ENCODE measurements around the gene TTLL12.
"Not testable (repeated sequence)": the region's sequence is repeated elsewhere in the genome, so short reads cannot be mapped to it uniquely, and the experiment has no call there.

Gene TTLL12

DNA sequence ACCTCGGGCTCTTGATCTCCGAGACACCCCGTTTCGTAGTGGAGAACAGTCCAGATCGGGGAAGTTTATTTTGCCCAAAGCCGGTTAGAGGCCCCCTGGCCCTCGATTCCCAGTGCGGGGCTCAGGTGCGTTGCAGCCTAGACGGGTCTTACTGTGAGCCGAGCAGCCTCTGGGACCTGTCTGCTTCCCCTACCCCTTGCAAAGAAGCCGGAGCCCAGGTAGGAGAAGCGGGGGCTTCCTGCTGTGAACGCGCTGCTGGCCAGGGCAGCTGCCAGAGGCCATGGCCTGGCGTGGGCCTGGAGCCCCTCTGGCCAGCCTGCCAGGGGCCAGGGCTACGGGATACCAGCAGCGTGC lies 35.0 kb downstream of the TTLL12 start:
- DNase-seq: no peak

DNA sequence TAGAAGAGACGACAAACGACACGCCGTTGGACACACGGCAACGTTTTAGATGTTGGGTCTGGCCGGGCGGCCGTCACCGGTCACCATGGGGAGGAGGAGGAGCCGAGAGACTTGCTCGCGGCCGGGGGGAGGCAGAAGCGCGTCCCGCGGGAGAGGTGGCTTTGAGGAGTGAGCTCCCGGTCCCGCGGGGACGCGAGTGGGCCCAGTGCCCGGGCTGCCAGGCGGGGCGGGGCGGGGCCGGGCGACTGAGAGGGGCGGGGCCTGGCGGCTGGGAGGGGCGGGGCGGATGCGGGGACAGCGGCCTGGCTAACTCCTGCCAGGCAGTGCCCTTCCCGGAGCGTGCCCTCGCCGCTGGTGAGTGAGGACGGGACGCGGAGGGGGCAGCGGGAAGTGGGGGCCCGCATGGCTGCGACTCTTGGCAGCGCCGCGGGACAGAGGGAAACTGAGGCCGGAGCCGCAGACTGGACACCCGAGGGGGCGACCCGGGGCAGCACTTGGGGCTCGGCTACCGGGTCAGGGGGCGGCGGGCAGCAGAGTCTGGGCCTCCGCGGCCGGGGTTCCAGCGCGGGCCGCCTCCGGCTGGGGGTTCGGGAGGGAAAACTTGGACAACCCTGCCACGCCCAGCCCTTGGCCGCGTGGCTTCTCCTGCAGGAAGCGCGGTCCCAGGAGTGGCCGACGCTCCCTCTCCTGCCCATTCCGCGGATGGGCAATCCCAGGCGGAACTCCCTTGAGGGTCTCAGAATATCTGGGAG lies 35.5 kb downstream of the TTLL12 start, which contains the start of gene TSPO:
Gene TSPO, plus strand, starts transcription at position 309 of the 752 bp plus-strand sequence. CDS start 7,680 bp downstream, outside the sequence.
- peak; percentile 73 for DNase-seq

DNA sequence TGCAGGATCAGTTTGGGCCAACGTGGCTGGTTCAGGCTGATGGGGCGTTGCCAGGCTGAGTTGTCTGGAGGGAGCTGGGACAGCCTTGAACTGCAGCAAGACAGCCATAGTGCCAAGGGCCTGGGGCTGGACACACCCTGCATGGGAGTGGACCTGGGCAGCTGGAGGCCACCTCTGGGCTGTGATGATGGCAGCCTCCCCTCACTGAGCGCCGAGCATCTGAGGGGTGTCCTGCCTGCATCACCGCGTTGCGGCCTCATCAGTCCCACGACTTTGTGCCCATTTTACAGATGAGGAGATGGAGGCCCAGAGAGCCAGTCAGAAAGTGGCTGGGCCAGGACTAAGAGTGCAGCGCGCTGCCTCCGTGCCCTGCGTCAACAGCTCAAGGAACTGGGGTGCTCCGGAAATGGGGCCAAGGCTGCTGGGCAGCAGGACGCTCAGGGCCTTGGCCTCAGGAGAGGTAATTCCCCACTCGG lies 36.2 kb downstream of the TTLL12 start:
- no peak for DNase-seq

DNA sequence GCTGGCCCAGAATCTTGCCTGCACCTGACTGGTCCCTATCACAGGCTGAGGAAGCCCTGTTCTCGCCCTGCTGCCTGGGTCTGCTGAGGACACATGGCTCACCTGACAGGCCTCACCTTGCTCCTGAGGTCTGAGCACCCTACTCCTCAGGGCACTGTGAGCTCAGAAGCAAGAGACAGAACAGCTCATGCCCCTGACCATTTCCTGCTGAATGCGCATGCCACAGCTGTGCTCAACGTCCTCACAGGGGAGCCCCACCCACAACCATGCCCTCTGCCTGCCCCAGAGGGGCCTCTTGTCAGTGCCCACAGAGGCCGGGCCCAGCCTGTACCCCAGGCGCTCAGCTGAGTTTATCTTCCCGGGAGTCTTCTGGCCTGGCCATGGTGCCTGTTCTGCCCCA lies 38.4 kb downstream of the TTLL12 start:
- DNase-seq: peak; percentile 34

DNA sequence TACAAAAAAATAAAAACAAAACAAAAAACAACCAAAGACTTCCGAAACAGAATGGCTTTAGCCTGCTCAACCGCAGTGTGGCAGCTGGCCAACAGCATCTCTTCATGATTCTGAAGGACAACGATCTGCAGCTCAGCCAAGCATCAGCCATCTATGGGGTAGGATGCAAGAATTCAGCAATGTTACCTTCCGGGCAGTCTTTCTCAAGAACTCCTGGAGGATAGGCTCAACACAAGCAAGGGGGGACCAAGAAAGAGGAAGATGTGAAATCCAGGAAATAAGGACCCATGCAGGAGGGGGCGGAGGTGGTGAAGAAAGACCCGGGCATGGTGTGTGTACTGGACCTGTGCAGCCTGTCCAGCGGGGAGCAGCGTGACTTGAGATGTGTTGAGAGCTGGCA lies 39.1 kb downstream of the TTLL12 start:
- DNase-seq: peak; percentile 59

DNA sequence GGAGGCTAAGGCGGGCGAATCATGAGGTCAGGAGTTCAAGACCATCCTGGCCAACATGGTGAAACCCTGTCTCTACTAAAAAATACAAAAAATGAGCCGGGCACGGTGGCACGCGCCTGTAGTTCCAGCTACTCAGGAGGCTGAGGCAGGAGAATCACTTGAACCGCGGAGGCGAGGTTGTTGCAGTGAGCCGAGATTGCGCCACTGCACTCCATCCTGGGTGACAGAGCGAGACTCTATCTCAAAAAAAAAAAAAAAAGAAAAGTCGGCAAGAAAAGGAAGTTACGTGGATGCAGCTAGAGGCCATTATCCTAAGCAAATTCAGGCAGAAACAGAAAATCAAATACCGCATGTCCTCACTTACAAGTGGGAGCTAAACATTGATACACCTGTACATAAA lies 40.6 kb downstream of the TTLL12 start:
- DNase-seq: peak; percentile 66

- not testable (repeated sequence) for DNase-seq
Observed at GRCh38 chr22:43145371-43145770, 41.6 kb downstream of the TTLL12 start.

DNA sequence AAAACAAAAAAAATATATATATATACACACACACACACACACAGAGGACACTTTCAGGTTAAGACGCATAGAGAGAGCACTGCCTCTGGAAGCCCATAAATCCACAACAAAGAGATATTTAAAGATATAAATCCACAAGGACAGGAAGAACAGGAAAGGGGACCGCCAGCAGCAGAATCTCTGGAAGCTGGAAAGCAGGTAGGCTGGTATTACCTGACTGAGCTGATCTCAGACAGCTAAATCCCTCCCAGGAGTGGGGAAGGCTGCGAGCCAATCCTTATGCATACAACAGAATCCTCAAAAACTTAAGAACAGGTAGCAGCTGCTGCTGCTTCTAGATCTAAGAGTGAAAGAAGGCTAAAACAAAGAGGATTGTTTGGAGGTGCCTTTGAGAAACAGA lies 42.0 kb downstream of the TTLL12 start:
- DNase-seq: no peak

- DNase-seq: peak; percentile 86
Observed at GRCh38 chr22:43142880-43143562, 43.9 kb downstream of the TTLL12 start, which contains the start of gene MCAT. Gene MCAT, minus strand, starts transcription at chr22:43143398. Its CDS starts 50 bp downstream, at chr22:43143348.

DNA sequence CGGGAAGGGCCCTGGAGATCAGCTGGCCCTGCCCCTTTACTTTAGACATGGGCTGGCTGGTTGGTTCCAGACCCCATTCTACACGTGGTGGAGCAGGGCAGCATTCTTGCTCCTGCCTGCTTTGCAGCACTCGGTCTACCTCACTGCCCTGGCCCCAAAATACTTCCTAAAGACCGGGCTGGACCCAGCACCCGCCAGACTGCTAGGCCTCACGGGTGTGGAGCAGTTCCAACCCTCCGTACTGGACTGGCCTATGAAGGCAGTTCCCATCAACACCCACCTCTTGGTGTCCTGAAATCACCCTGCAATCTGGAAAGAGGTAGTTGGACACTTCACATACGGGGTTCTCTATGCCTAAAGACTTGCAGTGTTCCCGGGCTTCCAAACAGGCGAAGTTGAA lies 50.1 kb downstream of the TTLL12 start:
- DNase-seq: no peak

- DNase-seq: peak; percentile 53
Observed at GRCh38 chr22:43136255-43136654, 50.7 kb downstream of the TTLL12 start.

GRCh38 chr22:43135565-43135964 lies 51.4 kb downstream of the TTLL12 start:
- DNase-seq: no peak

- DNase-seq: no peak
Observed at GRCh38 chr22:43134553-43134952, 52.4 kb downstream of the TTLL12 start.

DNA sequence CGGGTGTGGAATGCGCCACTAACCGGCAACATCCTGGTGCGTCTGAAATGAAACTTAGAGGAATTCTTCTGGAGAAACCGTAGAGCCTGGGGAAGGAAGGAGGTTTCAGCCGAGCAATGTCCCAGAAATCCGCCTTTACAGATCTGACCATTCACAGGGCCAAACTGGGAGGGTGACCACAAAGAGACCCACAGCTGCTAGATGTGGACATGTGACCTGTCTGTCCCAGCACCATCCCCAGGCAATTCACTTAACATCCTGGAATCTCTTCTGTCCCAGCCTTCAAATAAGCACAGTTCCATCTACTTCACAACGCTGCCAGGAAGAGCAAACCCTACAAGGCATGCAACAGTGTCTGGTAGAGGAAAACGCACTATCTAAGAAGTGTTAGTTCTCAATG lies 53.5 kb downstream of the TTLL12 start:
- no peak for DNase-seq

GRCh38 chr22:43131773-43132501 lies 55.0 kb downstream of the TTLL12 start:
- no peak for DNase-seq

- peak; percentile 55 for DNase-seq
Observed at GRCh38 chr22:43129426-43130425, 57.2 kb downstream of the TTLL12 start.

- no peak for DNase-seq
Observed at GRCh38 chr22:43128928-43129424, 58.0 kb downstream of the TTLL12 start.

DNA sequence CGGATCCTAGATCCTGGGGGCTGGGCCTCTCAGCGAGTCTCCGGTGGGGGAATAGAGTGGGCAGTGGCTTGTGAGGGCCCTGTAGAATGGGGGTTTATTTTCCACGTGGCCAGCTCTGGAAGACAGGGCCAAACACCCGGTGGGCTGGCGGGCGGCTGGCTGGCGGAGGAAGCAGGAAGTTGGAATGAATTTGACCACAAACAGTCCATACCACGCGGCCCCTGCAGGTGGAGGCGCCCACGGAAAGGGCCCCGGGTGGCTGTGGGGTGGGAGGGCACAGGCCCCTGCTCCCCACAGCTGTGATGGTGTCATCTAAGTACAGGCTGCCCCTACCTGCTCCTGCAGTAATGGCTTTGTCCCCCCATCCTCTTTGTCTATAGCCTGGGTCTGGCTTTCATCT lies 58.8 kb downstream of the TTLL12 start:
- no peak for DNase-seq

DNA sequence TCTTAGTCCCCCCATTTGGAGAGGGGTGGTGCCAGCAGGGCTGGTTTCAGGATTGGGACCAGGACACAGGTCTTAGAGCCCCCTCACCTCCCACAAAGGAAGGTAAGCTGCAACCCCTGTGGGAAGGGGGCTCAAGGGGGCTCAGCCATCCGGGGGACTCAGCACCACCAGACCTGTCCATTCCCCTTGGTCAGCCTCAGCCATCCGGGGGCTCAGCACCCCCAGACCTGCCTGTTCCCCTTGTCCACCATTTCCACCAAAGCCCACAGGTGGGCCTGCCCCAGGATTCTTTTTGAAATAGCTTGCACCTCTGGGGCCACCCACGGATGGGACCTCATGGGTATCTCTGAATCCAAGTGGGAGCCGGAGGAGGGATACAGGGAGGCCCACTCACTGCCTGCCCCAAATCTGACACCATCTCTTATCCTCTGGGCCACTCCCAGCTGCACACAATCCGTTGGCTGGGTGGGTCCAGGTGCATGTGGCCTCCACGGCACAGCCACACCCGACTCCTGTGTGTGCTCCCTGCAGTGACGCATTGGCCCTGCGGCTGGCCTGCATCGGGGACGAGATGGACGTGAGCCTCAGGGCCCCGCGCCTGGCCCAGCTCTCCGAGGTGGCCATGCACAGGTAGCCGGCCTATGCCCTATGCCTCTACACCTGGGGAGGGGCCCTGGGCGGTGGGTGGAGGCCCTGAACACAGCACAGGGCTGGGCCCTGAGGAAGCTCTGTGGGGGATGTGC lies 59.6 kb downstream of the TTLL12 start:
- no peak for DNase-seq

DNA sequence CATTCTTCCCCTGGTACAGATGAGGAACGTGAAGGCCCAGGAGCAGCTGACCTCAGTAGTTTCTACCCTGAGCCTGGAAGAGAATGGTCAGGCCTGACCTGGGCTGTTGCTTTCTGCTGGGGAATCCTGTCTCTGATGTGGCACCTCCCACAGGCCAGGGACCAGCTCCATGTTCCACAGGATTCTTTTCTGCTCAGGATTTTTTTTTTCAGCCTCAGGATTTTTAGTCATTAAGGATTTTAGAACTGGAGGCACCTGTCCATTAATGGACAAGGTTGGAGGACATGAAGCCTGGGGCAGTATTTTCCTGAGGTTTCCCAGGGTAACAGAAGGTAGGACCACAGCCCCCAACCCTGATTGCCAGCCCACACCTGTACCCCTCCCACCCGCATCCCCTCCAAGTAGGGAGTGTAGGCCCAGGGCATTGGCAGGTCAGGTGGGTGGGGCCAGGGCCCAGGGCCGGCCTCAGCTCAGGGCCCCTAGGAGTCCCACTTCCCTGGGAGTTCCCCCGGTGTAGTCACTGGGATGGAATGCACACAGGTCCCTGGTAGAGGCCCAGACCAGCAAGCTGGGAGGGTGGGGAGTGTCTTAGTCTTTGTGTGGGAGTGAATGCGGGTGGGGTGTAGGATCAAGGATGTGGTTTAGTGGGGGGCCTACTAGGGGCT lies 60.3 kb downstream of the TTLL12 start:
- no peak for DNase-seq
